H1 (cell line): ENCODE measurements around the gene POLR3E. TPM values are rescaled to one million over a fixed set of nuclear protein-coding genes. Genes with fewer than 3 reads are reported as not detected.
A peak's percentile ranks its signal among the peaks of the same experiment; 100 is the strongest.

Source experiments
- CTCF ChIA-PET: fragments of 300-600 bp; sonication (Branson Sonifier 250); formaldehyde crosslinking; loops from one replicate; lab custom pipeline; 2021; ENCODE audit not compliant: partially characterized antibody; lab: Charles Lee
- POLR2A ChIA-PET: fragments of 300-600 bp; sonication (Branson Sonifier 250); formaldehyde crosslinking; loops from one replicate; lab custom pipeline; 2021; ENCODE audit warnings: inconsistent platforms; ENCODE audit not compliant: partially characterized antibody; lab: Charles Lee
- DNase-seq, 2 experiments: peaks; one replicate each; pipeline versions ENCODE4 v3.0.0 to v3.0.0-alpha.2; 2010 to 2022; ENCODE audit warnings: low spot score in 2 of 2, low read depth in 1 of 2, mixed read lengths in 1 of 2
- FAIRE-seq: peaks from 2 replicates; lab custom pipeline; 2011; peaks lifted over from hg19 to GRCh38; lab: Jason Lieb, UNC
- H2AFZ ChIP-seq: 2 replicates; pipeline ENCODE4 v1.8.1; 2012; ENCODE audit warnings: low read length, inconsistent platforms
- H2AK5ac ChIP-seq: 2 replicates; pipeline ENCODE4 v1.6.1; 2013; ENCODE audit warnings: low read depth, low read length
- H2BK120ac ChIP-seq: replicated peaks from 2 replicates; pipeline ENCODE3; 2013; ENCODE audit warnings: low read depth, low read length, inconsistent platforms
- H2BK12ac ChIP-seq: 2 replicates; pipeline ENCODE4 v1.6.1; 2013; ENCODE audit warnings: low read depth, low read length
- H2BK15ac ChIP-seq: 2 replicates; pipeline ENCODE4 v1.6.1; 2013; ENCODE audit warnings: low read length
- H2BK20ac ChIP-seq: 2 replicates; pipeline ENCODE4 v1.6.1; 2013; ENCODE audit warnings: low read length
- H2BK5ac ChIP-seq: 2 replicates; pipeline ENCODE4 v1.6.1; 2013; ENCODE audit warnings: low read depth, low read length
- H3K14ac ChIP-seq: 2 replicates; pipeline ENCODE4 v1.6.1; 2013; ENCODE audit warnings: inconsistent platforms; ENCODE audit not compliant: insufficient read length
- H3K18ac ChIP-seq: 2 replicates; pipeline ENCODE4 v1.6.1; 2013; ENCODE audit warnings: low read length; ENCODE audit errors: extremely low read depth
- H3K23ac ChIP-seq: 2 replicates; pipeline ENCODE4 v1.6.1; 2013; ENCODE audit warnings: inconsistent platforms; ENCODE audit not compliant: insufficient read length
- H3K23me2 ChIP-seq: 2 replicates; pipeline ENCODE4 v1.6.1; 2013; ENCODE audit warnings: low read depth, low read length
- H3K27ac ChIP-seq: 2 replicates; pipeline ENCODE4 v1.6.1; 2011; ENCODE audit warnings: low read depth, low read length, inconsistent platforms
- H3K27me3 ChIP-seq, 4 experiments: replicated peaks in 1 of 4; 1 replicate in 1 of 4; 2 replicates in 3 of 4; pipeline versions ENCODE4 v1.6.1 to v1.8.1; 2011 to 2013; ENCODE audit warnings: low read length in 3 of 4, mild to moderate bottlenecking in 3 of 4, inconsistent platforms in 2 of 4, mixed read lengths in 2 of 4, moderate library complexity in 1 of 4; ENCODE audit not compliant: control insufficient read depth in 3 of 4, insufficient read depth in 3 of 4; ENCODE audit errors: extremely low read depth in 1 of 4
- H3K36me3 ChIP-seq, 4 experiments: 2 replicates each; pipeline versions ENCODE4 v1.6.1 to v1.8.1; 2011 to 2013; ENCODE audit warnings: mild to moderate bottlenecking in 4 of 4, low read length in 3 of 4, moderate library complexity in 2 of 4, control low read depth in 1 of 4, inconsistent platforms in 1 of 4; ENCODE audit not compliant: insufficient read depth in 4 of 4, control insufficient read depth in 2 of 4
- H3K4ac ChIP-seq: replicated peaks from 2 replicates; pipeline ENCODE3; 2013; ENCODE audit warnings: low read length, low read depth, mixed read lengths, inconsistent platforms; ENCODE audit not compliant: insufficient read length
- H3K4me1 ChIP-seq, 4 experiments: replicated peaks in 1 of 4; 1 replicate in 1 of 4; 2 replicates in 3 of 4; pipeline versions ENCODE4 v1.6.1 to v1.8.1; 2011 to 2013; ENCODE audit warnings: low read length in 3 of 4, inconsistent platforms in 2 of 4, mixed read lengths in 1 of 4; ENCODE audit not compliant: insufficient read depth in 4 of 4, control insufficient read depth in 3 of 4
- H3K4me2 ChIP-seq, 2 experiments: 2 replicates each; pipeline versions ENCODE4 v1.6.1 to v1.8.1; 2011 to 2013; ENCODE audit warnings: low read depth in 2 of 2, low read length in 2 of 2, control low read depth in 1 of 2, inconsistent platforms in 1 of 2, mild to moderate bottlenecking in 1 of 2; ENCODE audit not compliant: insufficient read depth in 1 of 2
- H3K4me3 ChIP-seq, 4 experiments: fragments of 200-600, 300-600 bp in 1 of 4; sonication (generic), shearing (Covaris generic), sonication (Bioruptor Twin) in 1 of 4; 2 replicates each; pipeline versions ENCODE4 v1.5.1 to v1.8.1; 2011 to 2016; ENCODE audit warnings: low read length in 4 of 4, low read depth in 3 of 4, control low read depth in 2 of 4, inconsistent platforms in 2 of 4, mild to moderate bottlenecking in 2 of 4, mixed read lengths in 1 of 4, moderate library complexity in 1 of 4; ENCODE audit not compliant: insufficient read depth in 2 of 4; ENCODE audit errors: extremely low read depth in 1 of 4
- H3K56ac ChIP-seq: replicated peaks from 2 replicates; pipeline ENCODE3; 2013; ENCODE audit warnings: low read depth, mild to moderate bottlenecking, mixed read lengths, low read length, inconsistent platforms; ENCODE audit not compliant: insufficient read length
- H3K79me1 ChIP-seq: 2 replicates; pipeline ENCODE4 v1.6.1; 2013; ENCODE audit warnings: low read depth, low read length, control low read depth
- H3K79me2 ChIP-seq, 2 experiments: 2 replicates each; pipeline versions ENCODE4 v1.6.1 to v1.8.1; 2012 to 2013; ENCODE audit warnings: low read length in 2 of 2, mild to moderate bottlenecking in 2 of 2, inconsistent platforms in 1 of 2; ENCODE audit not compliant: insufficient read depth in 2 of 2, control insufficient read depth in 1 of 2
- H3K9ac ChIP-seq, 4 experiments: replicated peaks in 1 of 4; 1 replicate in 1 of 4; 2 replicates in 3 of 4; pipeline versions ENCODE4 v1.6.1 to v1.8.1; 2011 to 2013; ENCODE audit warnings: low read depth in 3 of 4, low read length in 3 of 4, control low read depth in 2 of 4, mild to moderate bottlenecking in 2 of 4, moderate library complexity in 2 of 4, inconsistent platforms in 1 of 4; ENCODE audit errors: extremely low read depth in 1 of 4
- H3K9me3 ChIP-seq, 2 experiments: 2 replicates each; pipeline versions ENCODE4 v1.6.1 to v1.8.1; 2012 to 2013; ENCODE audit warnings: mild to moderate bottlenecking in 2 of 2, moderate library complexity in 2 of 2, control low read depth in 1 of 2, inconsistent platforms in 1 of 2, low read depth in 1 of 2, low read length in 1 of 2, mixed read lengths in 1 of 2; ENCODE audit not compliant: insufficient read depth in 2 of 2
- H4K20me1 ChIP-seq, 2 experiments: replicated peaks in 1 of 2; 2 replicates each; pipeline versions ENCODE3 to v1.8.1; 2011 to 2013; ENCODE audit warnings: inconsistent platforms in 2 of 2, low read length in 2 of 2, mild to moderate bottlenecking in 1 of 2; ENCODE audit not compliant: insufficient read depth in 2 of 2, control insufficient read depth in 1 of 2
- H4K5ac ChIP-seq: 2 replicates; pipeline ENCODE4 v1.6.1; 2013; ENCODE audit warnings: low read length, low read depth, mixed read lengths, inconsistent platforms; ENCODE audit not compliant: insufficient read length
- H4K8ac ChIP-seq: 2 replicates; pipeline ENCODE4 v1.8.0; 2013; ENCODE audit warnings: mild to moderate bottlenecking, moderate library complexity, low read length, inconsistent platforms; ENCODE audit not compliant: insufficient read depth; ENCODE audit errors: extremely low read depth
- H4K91ac ChIP-seq: replicated peaks from 2 replicates; pipeline ENCODE3; 2013; ENCODE audit warnings: low read length, mixed read lengths, inconsistent platforms; ENCODE audit not compliant: insufficient read length
- ATF2 ChIP-seq: IDR thresholded peaks from 2 replicates; pipeline ENCODE4 v1.6.1; 2012; ENCODE audit warnings: low read length, inconsistent platforms
- CBX5 ChIP-seq: fragments of 300-800, 300-1000 bp; sonication (generic); IDR thresholded peaks from 2 replicates; pipeline ENCODE4 v1.7.1; 2016; ENCODE audit warnings: antibody characterized with exemption, low read length, low read depth
- HDAC2 ChIP-seq, 2 experiments: fragments of 300-600 bp in 1 of 2; sonication (generic) in 1 of 2; IDR thresholded peaks; 2 replicates each; pipeline ENCODE4 v1.6.1; 2011 to 2012; ENCODE audit warnings: low read depth in 2 of 2, low read length in 2 of 2, mild to moderate bottlenecking in 2 of 2, moderate library complexity in 2 of 2, borderline replicate concordance in 1 of 2, inconsistent platforms in 1 of 2
- KDM4A ChIP-seq: IDR thresholded peaks from one replicate; pipeline ENCODE4 v1.7.1; 2012; ENCODE audit warnings: low read depth, mild to moderate bottlenecking, moderate library complexity, low read length, inconsistent platforms; ENCODE audit not compliant: severe bottlenecking
- POLR2AphosphoS5 ChIP-seq: IDR thresholded peaks from 2 replicates; pipeline ENCODE4 v1.6.1; 2011; ENCODE audit warnings: low read depth, low read length
- SIN3A ChIP-seq, 2 experiments: IDR thresholded peaks in 1 of 2; conservative IDR thresholded peaks in 1 of 2; 2 replicates each; pipeline ENCODE4 v1.6.1; 2011 to 2012; ENCODE audit warnings: low read length in 2 of 2, improper control_type of control experiment in 1 of 2, low read depth in 1 of 2, mild to moderate bottlenecking in 1 of 2
- SP1 ChIP-seq: IDR thresholded peaks from 2 replicates; pipeline ENCODE4 v1.6.1; 2011; ENCODE audit warnings: low read depth, low read length
- WGBS, 2 experiments: shearing (Covaris generic) in 1 of 2; methylation state at CpG; one replicate each; pipeline versions ENCODE4 v1.1.6 to v1.1.7; 2013 to 2015; ENCODE audit warnings: low lambda C conversion rate in 2 of 2, mixed read lengths in 2 of 2, inconsistent platforms in 1 of 2, low coverage in 1 of 2, missing lambda C conversion rate in 1 of 2; ENCODE audit not compliant: insufficient replicate concordance in 2 of 2, insufficient coverage in 1 of 2, insufficient read length in 1 of 2; ENCODE audit errors: extremely low coverage in 1 of 2, missing lambda C conversion rate in 1 of 2; 5-methylcytosine and 5-hydroxymethylcytosine counted together
- polyA plus RNA-seq, 7 experiments: library from polyadenylated mRNA; depleted of rRNA in 3 of 7; stranded (reverse) in 5 of 7; unstranded in 2 of 7; fragments of >200 nt in 5 of 7; fragments of 200-250 nt in 2 of 7; gene quantifications; 1 replicate in 5 of 7; 2 replicates in 1 of 7; 4 replicates in 1 of 7; pipeline versions ENCODE4 v1.2.1 to v1.2.3, GENCODE V29; 2011 to 2013; ENCODE audit warnings: missing spikeins in 2 of 7, mixed read lengths in 2 of 7
- total RNA-seq: library from RNA; stranded (reverse); fragmentation: NEBNext Ultra II Directional; extraction: Animal tissue kit (Norgen Biotek cat#: 25700); gene quantifications from 2 replicates; pipeline ENCODE4 v1.2.1, GENCODE V29; 2021

Gene POLR3E
- total and polyA plus RNA-seq, 2 of the 8 experiments (the other 6 are each of a cell fraction or from before 2014, with no cell fraction given) = 96.5 to 125 TPM

DNA sequence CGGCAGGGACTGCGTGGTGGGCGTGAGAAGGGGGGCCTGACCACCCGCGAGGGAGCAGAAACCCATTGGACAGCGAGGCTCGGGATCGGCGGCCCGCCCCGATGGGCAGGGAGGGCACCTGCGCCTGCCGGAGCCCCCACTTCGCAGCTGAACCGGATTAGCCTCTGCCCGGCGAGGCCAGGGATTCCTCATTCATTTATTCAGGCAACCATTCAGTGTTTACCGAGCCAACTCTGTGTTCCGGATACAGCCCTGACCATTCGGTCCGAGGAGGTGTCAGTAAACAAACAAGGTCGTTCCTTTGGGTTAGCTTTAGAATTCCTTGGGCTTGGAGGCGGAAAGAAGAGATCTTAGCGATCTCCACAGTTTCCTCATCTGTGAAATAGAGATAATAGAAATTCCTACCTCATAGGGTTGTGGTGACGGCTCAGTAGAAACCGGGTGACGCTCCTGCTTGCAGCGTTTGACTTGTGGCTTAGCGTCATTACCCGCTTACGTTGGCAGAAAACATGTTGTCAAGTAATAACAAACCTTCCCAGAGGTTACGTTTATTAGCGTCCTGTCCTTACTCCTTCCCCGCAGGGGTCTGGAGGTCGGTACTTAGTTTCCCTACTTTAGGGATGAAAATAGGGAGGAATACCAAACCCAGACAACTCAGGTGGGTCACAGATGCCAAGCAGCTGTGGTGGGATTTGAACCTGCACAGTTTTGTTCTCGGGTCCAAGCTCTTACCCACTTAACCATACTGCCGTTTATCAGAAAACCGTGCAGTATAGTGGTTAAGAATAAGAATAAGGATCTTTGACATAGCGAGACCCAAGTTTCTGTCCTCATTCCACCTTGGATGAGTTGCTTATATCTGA lies 893 bp downstream of the POLR3E start:
- 8% methylated on average over 39 of the region's 39 CpGs; no CpG with 5 or more reads in 1 of the 2 experiments for WGBS, 2 experiments
- no peak overlapping the region for H2BK15ac ChIP-seq
- no peaks in the 10 kb centered on the region; a peak in 1 of 7 replicates for H3K4me1 ChIP-seq
- H4K8ac ChIP-seq = no peak overlapping the region; the same call in 1 of the 2 replicates
- no peak for FAIRE-seq
- H4K91ac ChIP-seq = no peak overlapping the region
- H2BK20ac ChIP-seq = no peak overlapping the region
- H2AK5ac ChIP-seq = no peak overlapping the region
- H4K20me1 ChIP-seq = peaks cover 13 to 29% of the 10 kb centered on the region in 2 experiments
- peak overlapping the region; percentile 23 for H4K5ac ChIP-seq
- peak overlapping the region; percentile 51 to 98 (median 90) for H3K9ac ChIP-seq
- H3K36me3 ChIP-seq = peaks cover 0 to 10% (median 6%) of the 10 kb centered on the region in 4 experiments; a peak in 5 of 8 replicates
- no peak overlapping the region for H3K56ac ChIP-seq
- no peak overlapping the region for H3K4ac ChIP-seq
- H2BK120ac ChIP-seq = no peak overlapping the region
- H2BK5ac ChIP-seq = peak overlapping the region; percentile 88
- no peak overlapping the region for H2BK12ac ChIP-seq
- CTCF ChIA-PET = interaction anchor here (0.6 to 4.1 kb wide), 12 partner anchors 10 to 103 kb away, joined by 3 to 42 read pairs (median 4); partner anchors contain the start of gene EEF2K
- no peaks in the 10 kb centered on the region for H3K9me3 ChIP-seq
- peaks cover 7 to 53% of the 10 kb centered on the region in 2 experiments; a peak in 2 of 4 replicates for H3K79me2 ChIP-seq
- peaks cover 5% of the 10 kb centered on the region; the same call in 1 of the 2 replicates for H3K23me2 ChIP-seq
- POLR2A ChIA-PET = interaction anchor here (0.5 to 3.5 kb wide), 16 partner anchors 9 to 1250 kb away, joined by 3 to 18 read pairs (median 4); partner anchors contain the start of gene EEF2K
- peak in 1 of 2 experiments; percentile 57 for DNase-seq
- H3K4me2 ChIP-seq = peak overlapping the region; percentile 74 to 81
- H3K14ac ChIP-seq = no peak overlapping the region
- H2AFZ ChIP-seq = no peak overlapping the region
- H3K18ac ChIP-seq = 0 out of 2 replicates have a peak overlapping the region, but pooled peaks have one; percentile 7
- peaks cover 12% of the 10 kb centered on the region; the same call in 1 of the 2 replicates for H3K79me1 ChIP-seq
- peak overlapping the region; percentile 63 to 96 (median 93) for H3K4me3 ChIP-seq
- peak overlapping the region; percentile 93; the same call in 1 of the 2 replicates for H3K27ac ChIP-seq
- H3K23ac ChIP-seq = no peak overlapping the region
- H3K27me3 ChIP-seq = no peaks in the 10 kb centered on the region
- 0 out of 2 replicates have a peak, but pooled peaks have one; percentile 44 for TF ChIP-seq SP1
- peak; percentile 67; the same call in 1 of the 2 replicates for TF ChIP-seq ATF2
- TF ChIP-seq CBX5 = no peak
- peak in 1 of 2 experiments; percentile 25; a peak in 2 of 4 replicates for TF ChIP-seq HDAC2 (IDR thresholded peaks at IDR 0.05; ENCODE audit: borderline replicate concordance in 1 of 2, low read depth in 2 of 2, low read length in 2 of 2)
- TF ChIP-seq KDM4A = no peak
- TF ChIP-seq SIN3A (conservative IDR thresholded peaks at IDR 0.05 in 1 of 2, IDR thresholded peaks at IDR 0.05 in 1 of 2; ENCODE audit: low read depth in 1 of 2, low read length in 2 of 2) = peak in 1 of 2 experiments; percentile 76; a peak in 1 of 4 replicates
- peak; percentile 57; the same call in 1 of the 2 replicates for TF ChIP-seq POLR2AphosphoS5
